ENCODE measurements around the gene ADAMTS20. TPM values are rescaled to one million over a fixed set of nuclear protein-coding genes. Genes with fewer than 3 reads are reported as not detected.
"Not testable (repeated sequence)": the region's sequence is repeated elsewhere in the genome, so short reads cannot be mapped to it uniquely, and the experiment has no call there.

The ADAMTS20 gene
- total RNA-seq, 2 experiments from 2014 or later: not detected

GRCh38 chr12:43540470-43540869 is 11.5 kb downstream of the ADAMTS20 start:
- no peak overlapping the region for H3K4me3 Mint-ChIP-seq
- H3K9me3 Mint-ChIP-seq: peaks cover 1% of the 10 kb centered on the region
- no peaks in the 10 kb centered on the region for H3K27me3 Mint-ChIP-seq
- H3K4me1 Mint-ChIP-seq: no peaks in the 10 kb centered on the region
- no peak for DNase-seq
- H3K36me3 Mint-ChIP-seq: no peaks in the 10 kb centered on the region
- H3K27ac Mint-ChIP-seq: no peak overlapping the region

- not testable (repeated sequence) for H3K4me1 Mint-ChIP-seq, H3K36me3 Mint-ChIP-seq, H3K4me3 Mint-ChIP-seq, DNase-seq, H3K27me3 Mint-ChIP-seq, H3K27ac Mint-ChIP-seq, H3K9me3 Mint-ChIP-seq
Measured at GRCh38 chr12:43537675-43538074, 14.3 kb downstream of the ADAMTS20 start.

GRCh38 chr12:43516045-43516444 is 36.0 kb downstream of the ADAMTS20 start:
- H3K4me3 Mint-ChIP-seq: no peak overlapping the region
- H3K27ac Mint-ChIP-seq: no peak overlapping the region
- DNase-seq: no peak
- no peaks in the 10 kb centered on the region for H3K27me3 Mint-ChIP-seq
- no peaks in the 10 kb centered on the region for H3K4me1 Mint-ChIP-seq
- H3K9me3 Mint-ChIP-seq: no peaks in the 10 kb centered on the region
- H3K36me3 Mint-ChIP-seq: no peaks in the 10 kb centered on the region

GRCh38 chr12:43501703-43502102 is 50.3 kb downstream of the ADAMTS20 start:
- H3K36me3 Mint-ChIP-seq: no peaks in the 10 kb centered on the region
- no peaks in the 10 kb centered on the region for H3K9me3 Mint-ChIP-seq

GRCh38 chr12:43493261-43493797 is 58.7 kb downstream of the ADAMTS20 start:
- no peak for DNase-seq
- Mint-ChIP-seq H3K27me3 (no peaks in the 10 kb centered on the region), H3K4me3 (no peak overlapping the region), H3K4me1 (no peaks in the 10 kb centered on the region), H3K9me3 (no peaks in the 10 kb centered on the region), H3K36me3 (no peaks in the 10 kb centered on the region), H3K27ac (no peak overlapping the region)

More at GRCh38 chr12:43501703-43502102, 50.3 kb downstream of the ADAMTS20 start:
- no peak for DNase-seq
- Mint-ChIP-seq H3K4me1 (no peaks in the 10 kb centered on the region), H3K4me3 (no peak overlapping the region), H3K27ac (no peak overlapping the region), H3K27me3 (peaks cover 3% of the 10 kb centered on the region)

GRCh38 chr12:43482311-43483085 is 69.5 kb downstream of the ADAMTS20 start:
- no peaks in the 10 kb centered on the region for H3K4me1 Mint-ChIP-seq
- H3K4me3 Mint-ChIP-seq: no peak overlapping the region
- no peaks in the 10 kb centered on the region for H3K27me3 Mint-ChIP-seq
- H3K36me3 Mint-ChIP-seq: no peaks in the 10 kb centered on the region
- no peak overlapping the region for H3K27ac Mint-ChIP-seq
- H3K9me3 Mint-ChIP-seq: peaks cover 2% of the 10 kb centered on the region
- no peak for DNase-seq

GRCh38 chr12:43480591-43480990 is 71.4 kb downstream of the ADAMTS20 start:
- no peaks in the 10 kb centered on the region for H3K4me1 Mint-ChIP-seq
- no peaks in the 10 kb centered on the region for H3K36me3 Mint-ChIP-seq
- H3K9me3 Mint-ChIP-seq: peaks cover under 1% of the 10 kb centered on the region
- no peak for DNase-seq
- H3K27ac Mint-ChIP-seq: no peak overlapping the region
- no peak overlapping the region for H3K4me3 Mint-ChIP-seq
- H3K27me3 Mint-ChIP-seq: no peaks in the 10 kb centered on the region

GRCh38 chr12:43462741-43463140 is 89.3 kb downstream of the ADAMTS20 start:
- peaks cover under 1% of the 10 kb centered on the region for H3K9me3 Mint-ChIP-seq
- H3K4me3 Mint-ChIP-seq: no peak overlapping the region
- no peaks in the 10 kb centered on the region for H3K4me1 Mint-ChIP-seq
- H3K27ac Mint-ChIP-seq: no peak overlapping the region
- no peaks in the 10 kb centered on the region for H3K27me3 Mint-ChIP-seq
- DNase-seq: no peak
- H3K36me3 Mint-ChIP-seq: no peaks in the 10 kb centered on the region

GRCh38 chr12:43462080-43462479 is 89.9 kb downstream of the ADAMTS20 start:
- no peak overlapping the region for H3K4me3 Mint-ChIP-seq
- H3K27me3 Mint-ChIP-seq: no peaks in the 10 kb centered on the region
- no peak for DNase-seq
- H3K9me3 Mint-ChIP-seq: peaks cover 7% of the 10 kb centered on the region
- H3K4me1 Mint-ChIP-seq: no peaks in the 10 kb centered on the region
- H3K36me3 Mint-ChIP-seq: no peaks in the 10 kb centered on the region
- no peak overlapping the region for H3K27ac Mint-ChIP-seq

- Mint-ChIP-seq H3K27me3 (no peaks in the 10 kb centered on the region), H3K27ac (no peak overlapping the region), H3K4me1 (no peaks in the 10 kb centered on the region), H3K4me3 (no peak overlapping the region), H3K9me3 (peaks cover 14% of the 10 kb centered on the region), H3K36me3 (no peaks in the 10 kb centered on the region)
- no peak for DNase-seq
Measured at GRCh38 chr12:43459285-43459684, 92.7 kb downstream of the ADAMTS20 start.

GRCh38 chr12:43453761-43454160 is 98.2 kb downstream of the ADAMTS20 start:
- Mint-ChIP-seq H3K4me3 (no peak overlapping the region), H3K27ac (no peak overlapping the region), H3K36me3 (no peaks in the 10 kb centered on the region), H3K9me3 (peaks cover 14% of the 10 kb centered on the region), H3K4me1 (no peaks in the 10 kb centered on the region), H3K27me3 (no peaks in the 10 kb centered on the region)
- no peak for DNase-seq

GRCh38 chr12:43444940-43445564 is 107.0 kb downstream of the ADAMTS20 start:
- Mint-ChIP-seq H3K27ac (no peak overlapping the region), H3K4me1 (no peaks in the 10 kb centered on the region)
- peak; percentile 17 for DNase-seq

GRCh38 chr12:43436597-43436996 is 115.4 kb downstream of the ADAMTS20 start:
- Mint-ChIP-seq H3K27ac (no peak overlapping the region), H3K4me3 (no peak overlapping the region), H3K36me3 (no peaks in the 10 kb centered on the region), H3K9me3 (no peaks in the 10 kb centered on the region), H3K4me1 (no peaks in the 10 kb centered on the region), H3K27me3 (peaks cover 5% of the 10 kb centered on the region)
- no peak for DNase-seq

More at GRCh38 chr12:43444940-43445564, 107.0 kb downstream of the ADAMTS20 start:
- Mint-ChIP-seq H3K9me3 (no peaks in the 10 kb centered on the region), H3K36me3 (no peaks in the 10 kb centered on the region), H3K4me3 (no peak overlapping the region), H3K27me3 (peaks cover 5% of the 10 kb centered on the region)

- no peaks in the 10 kb centered on the region for H3K9me3 Mint-ChIP-seq
- H3K4me1 Mint-ChIP-seq: no peaks in the 10 kb centered on the region
- no peaks in the 10 kb centered on the region for H3K36me3 Mint-ChIP-seq
- no peak overlapping the region for H3K27ac Mint-ChIP-seq
- no peak for DNase-seq
- H3K4me3 Mint-ChIP-seq: no peak overlapping the region
- H3K27me3 Mint-ChIP-seq: peaks cover 5% of the 10 kb centered on the region
Measured at GRCh38 chr12:43434614-43435013, 117.4 kb downstream of the ADAMTS20 start.

GRCh38 chr12:43428088-43428600 is 123.9 kb downstream of the ADAMTS20 start:
- H3K4me1 Mint-ChIP-seq: no peaks in the 10 kb centered on the region
- H3K36me3 Mint-ChIP-seq: no peaks in the 10 kb centered on the region
- H3K27me3 Mint-ChIP-seq: no peaks in the 10 kb centered on the region
- no peak overlapping the region for H3K27ac Mint-ChIP-seq
- no peaks in the 10 kb centered on the region for H3K9me3 Mint-ChIP-seq
- no peak for DNase-seq
- no peak overlapping the region for H3K4me3 Mint-ChIP-seq

All from activated naive CD8-positive, alpha-beta T cell treated with anti-CD3 and anti-CD28 coated beads for 36 hours (primary cell).